Measurements from ENCODE around the gene CBY2. TPM values are rescaled to one million over a fixed set of nuclear protein-coding genes. Genes with fewer than 3 reads are reported as not detected.
"Not testable (repeated sequence)": the region's sequence is repeated elsewhere in the genome, so short reads cannot be mapped to it uniquely, and the experiment has no call there.

The CBY2 gene
- not detected for total RNA-seq

GRCh38 chr13:45702088-45702487 lies at the start of gene CBY2:
TSS of gene CBY2 (plus strand) at chr13:45702320. CDS start at chr13:45702391, 71 bp downstream.
- CTCF ChIA-PET = no interaction called here
- H3K9me3 Mint-ChIP-seq (ENCODE audit: low read depth) = no peaks in the 10 kb centered on the region
- ATAC-seq = no peak

GRCh38 chr13:45654633-45655349 lies 47.3 kb upstream of the CBY2 start:
- no peak overlapping the region for H3K4me3 Mint-ChIP-seq
- H3K9me3 Mint-ChIP-seq (ENCODE audit: low read depth) = no peaks in the 10 kb centered on the region
- DNase-seq = no peak
- H3K27me3 Mint-ChIP-seq = no peaks in the 10 kb centered on the region
- no peak for ATAC-seq
- no peaks in the 10 kb centered on the region for H3K36me3 Mint-ChIP-seq
- H3K27ac Mint-ChIP-seq = no peak overlapping the region
- CTCF ChIA-PET = no interaction called here
- no peaks in the 10 kb centered on the region for H3K4me1 Mint-ChIP-seq

More at GRCh38 chr13:45702088-45702487, at the start of gene CBY2:
- H3K4me1 Mint-ChIP-seq = peaks cover 17% of the 10 kb centered on the region
- H3K36me3 Mint-ChIP-seq = peaks cover 3% of the 10 kb centered on the region
- DNase-seq = no peak
- peak within 1 kb of the TSS; percentile 22 for H3K27ac Mint-ChIP-seq
- no peak within 1 kb of the TSS for H3K4me3 Mint-ChIP-seq
- H3K27me3 Mint-ChIP-seq = no peaks in the 10 kb centered on the region

- H3K27me3 Mint-ChIP-seq = no peaks in the 10 kb centered on the region
- no peak for ATAC-seq
- no peaks in the 10 kb centered on the region for H3K36me3 Mint-ChIP-seq
- H3K4me3 Mint-ChIP-seq = no peak overlapping the region
- CTCF ChIA-PET = no interaction called here
- no peak for DNase-seq
- no peak overlapping the region for H3K27ac Mint-ChIP-seq
- H3K9me3 Mint-ChIP-seq (ENCODE audit: low read depth) = no peaks in the 10 kb centered on the region
- no peaks in the 10 kb centered on the region for H3K4me1 Mint-ChIP-seq
Observed at GRCh38 chr13:45658586-45659235, 43.4 kb upstream of the CBY2 start.

- CTCF ChIA-PET = no interaction called here
- H3K27ac Mint-ChIP-seq = no peak overlapping the region
- ATAC-seq (no peak), DNase-seq (no peak)
- H3K27me3 Mint-ChIP-seq = no peaks in the 10 kb centered on the region
- H3K4me3 Mint-ChIP-seq = no peak overlapping the region
- H3K36me3 Mint-ChIP-seq = no peaks in the 10 kb centered on the region
- H3K4me1 Mint-ChIP-seq = no peaks in the 10 kb centered on the region
- H3K9me3 Mint-ChIP-seq (ENCODE audit: low read depth) = no peaks in the 10 kb centered on the region
Observed at GRCh38 chr13:45659536-45659935, 42.6 kb upstream of the CBY2 start.

GRCh38 chr13:45660458-45660857 lies 41.7 kb upstream of the CBY2 start:
- H3K27ac Mint-ChIP-seq; CTCF ChIA-PET; H3K36me3 Mint-ChIP-seq; H3K27me3 Mint-ChIP-seq; ATAC-seq; DNase-seq; H3K4me3 Mint-ChIP-seq; H3K4me1 Mint-ChIP-seq; H3K9me3 Mint-ChIP-seq (ENCODE audit: low read depth): not testable (repeated sequence)

GRCh38 chr13:45662162-45662561 lies 40.0 kb upstream of the CBY2 start:
- H3K36me3 Mint-ChIP-seq = no peaks in the 10 kb centered on the region
- no peak overlapping the region for H3K4me3 Mint-ChIP-seq
- no peaks in the 10 kb centered on the region for H3K4me1 Mint-ChIP-seq
- no peak overlapping the region for H3K27ac Mint-ChIP-seq
- DNase-seq (no peak), ATAC-seq (no peak)
- CTCF ChIA-PET = no interaction called here
- H3K27me3 Mint-ChIP-seq = no peaks in the 10 kb centered on the region
- H3K9me3 Mint-ChIP-seq (ENCODE audit: low read depth) = no peaks in the 10 kb centered on the region

GRCh38 chr13:45662903-45663302 lies 39.2 kb upstream of the CBY2 start:
- ATAC-seq; CTCF ChIA-PET; DNase-seq; H3K27ac Mint-ChIP-seq; H3K4me3 Mint-ChIP-seq; H3K27me3 Mint-ChIP-seq; H3K4me1 Mint-ChIP-seq; H3K9me3 Mint-ChIP-seq (ENCODE audit: low read depth); H3K36me3 Mint-ChIP-seq: not testable (repeated sequence)

- CTCF ChIA-PET; H3K27ac Mint-ChIP-seq; DNase-seq; H3K9me3 Mint-ChIP-seq (ENCODE audit: low read depth); H3K4me3 Mint-ChIP-seq; H3K36me3 Mint-ChIP-seq; ATAC-seq; H3K27me3 Mint-ChIP-seq; H3K4me1 Mint-ChIP-seq: not testable (repeated sequence)
Observed at GRCh38 chr13:45669626-45670025, 32.5 kb upstream of the CBY2 start.

GRCh38 chr13:45670189-45670885 lies 31.8 kb upstream of the CBY2 start:
- Mint-ChIP-seq H3K9me3 (ENCODE audit: low read depth) (no peaks in the 10 kb centered on the region), H3K27me3 (peaks cover 3% of the 10 kb centered on the region), H3K27ac (no peak overlapping the region), H3K4me3 (no peak overlapping the region), H3K4me1 (no peaks in the 10 kb centered on the region), H3K36me3 (no peaks in the 10 kb centered on the region)
- no peak for DNase-seq
- no peak for ATAC-seq
- CTCF ChIA-PET = no interaction called here

GRCh38 chr13:45674908-45675307 lies 27.2 kb upstream of the CBY2 start:
- H3K27me3 Mint-ChIP-seq = peaks cover 3% of the 10 kb centered on the region
- CTCF ChIA-PET = no interaction called here
- no peak overlapping the region for H3K27ac Mint-ChIP-seq
- ATAC-seq (no peak), DNase-seq (no peak)
- H3K4me3 Mint-ChIP-seq = no peak overlapping the region
- H3K9me3 Mint-ChIP-seq (ENCODE audit: low read depth) = no peaks in the 10 kb centered on the region
- no peaks in the 10 kb centered on the region for H3K36me3 Mint-ChIP-seq
- H3K4me1 Mint-ChIP-seq = no peaks in the 10 kb centered on the region

- ATAC-seq (no peak), DNase-seq (no peak)
- CTCF ChIA-PET = no interaction called here
- no peaks in the 10 kb centered on the region for H3K4me1 Mint-ChIP-seq
- H3K36me3 Mint-ChIP-seq = no peaks in the 10 kb centered on the region
- H3K9me3 Mint-ChIP-seq (ENCODE audit: low read depth) = no peaks in the 10 kb centered on the region
- no peak overlapping the region for H3K27ac Mint-ChIP-seq
- no peaks in the 10 kb centered on the region for H3K27me3 Mint-ChIP-seq
- no peak overlapping the region for H3K4me3 Mint-ChIP-seq
Observed at GRCh38 chr13:45678282-45678681, 23.8 kb upstream of the CBY2 start.

GRCh38 chr13:45681113-45681512 lies 21.0 kb upstream of the CBY2 start:
- H3K36me3 Mint-ChIP-seq = no peaks in the 10 kb centered on the region
- CTCF ChIA-PET = no interaction called here
- no peak for DNase-seq
- no peak for ATAC-seq
- H3K4me1 Mint-ChIP-seq = no peaks in the 10 kb centered on the region
- no peaks in the 10 kb centered on the region for H3K27me3 Mint-ChIP-seq
- no peaks in the 10 kb centered on the region for H3K9me3 Mint-ChIP-seq (ENCODE audit: low read depth)
- H3K27ac Mint-ChIP-seq = no peak overlapping the region
- H3K4me3 Mint-ChIP-seq = no peak overlapping the region

- no peak for ATAC-seq
- Mint-ChIP-seq H3K4me3 (no peak overlapping the region), H3K4me1 (no peaks in the 10 kb centered on the region), H3K27ac (no peak overlapping the region), H3K36me3 (no peaks in the 10 kb centered on the region), H3K9me3 (ENCODE audit: low read depth) (no peaks in the 10 kb centered on the region), H3K27me3 (no peaks in the 10 kb centered on the region)
- CTCF ChIA-PET = no interaction called here
- DNase-seq = no peak
Observed at GRCh38 chr13:45682494-45683008, 19.6 kb upstream of the CBY2 start.

GRCh38 chr13:45683701-45684100 lies 18.4 kb upstream of the CBY2 start:
- CTCF ChIA-PET = interaction anchor here (1.1 to 1.2 kb wide), 2 partner anchors 14 to 43 kb away, joined by 3 read pairs; no protein-coding TSS in a partner anchor

More at GRCh38 chr13:45683701-45684100, 18.4 kb upstream of the CBY2 start:
- H3K9me3 Mint-ChIP-seq (ENCODE audit: low read depth) = no peaks in the 10 kb centered on the region
- peaks cover 3% of the 10 kb centered on the region for H3K27me3 Mint-ChIP-seq
- H3K27ac Mint-ChIP-seq = no peak overlapping the region
- ATAC-seq (no peak), DNase-seq (no peak)
- no peak overlapping the region for H3K4me3 Mint-ChIP-seq
- H3K36me3 Mint-ChIP-seq = no peaks in the 10 kb centered on the region
- no peaks in the 10 kb centered on the region for H3K4me1 Mint-ChIP-seq

Data from activated CD8-positive, alpha-beta memory T cell treated with anti-CD3 and anti-CD28 coated beads, Interleukin-2, amount 10 ng/mL, durations not matched to agents 7 days and 5 days (primary cell).